ENCODE data around the gene ARID3A. TPM values are rescaled to one million over a fixed set of nuclear protein-coding genes. Genes with fewer than 3 reads are reported as not detected.

Gene ARID3A
- total and polyA plus RNA-seq, 2 of the 4 experiments (the other 2 are of a cell fraction): 16.0 to 23.1 TPM

GRCh38 chr19:899336-900042 lies 26.3 kb upstream of the ARID3A start:
- no peak overlapping the region for H2AFZ ChIP-seq (replicated peaks; ENCODE audit: low read length, poor library complexity)
- H3K4me2 ChIP-seq (ENCODE audit: low read depth, low read length): no peak overlapping the region
- H3K27ac ChIP-seq (ENCODE audit: insufficient read depth, low read length): no peak overlapping the region
- peaks cover 6% of the 10 kb centered on the region for H3K9me1 ChIP-seq (ENCODE audit: insufficient read depth, low read length)
- peaks cover 27% of the 10 kb centered on the region; the same call in 1 of the 2 replicates for H3K36me3 ChIP-seq (ENCODE audit: control insufficient read depth, insufficient read depth, low read length)
- no peak overlapping the region for H3K4me3 ChIP-seq (ENCODE audit: insufficient read depth, low read depth, low read length)
- no peak overlapping the region for H3K18ac ChIP-seq (ENCODE audit: low read depth, low read length)
- DNase-seq (no peak), ATAC-seq (ENCODE audit: low read depth) (no peak)
- no peak overlapping the region for H4K5ac ChIP-seq (ENCODE audit: low read depth, low read length)
- no peak overlapping the region for H2AK9ac ChIP-seq (replicated peaks; ENCODE audit: low read depth, low read length, poor library complexity)
- H3K9me3 ChIP-seq (ENCODE audit: control insufficient read depth, insufficient read depth, low read length): no peaks in the 10 kb centered on the region
- H2BK120ac ChIP-seq (ENCODE audit: low read depth, low read length): no peak overlapping the region
- H3K9ac ChIP-seq (ENCODE audit: low read depth, low read length): no peak overlapping the region
- WGBS, 2 experiments (ENCODE audit: extremely low coverage in 2 of 2, insufficient read length in 1 of 2): 80% methylated on average over 5 of the region's 32 CpGs; no CpG with 5 or more reads in 1 of the 2 experiments
- ChIA-PET CTCF (interaction anchor here (0.5 kb wide), 1 partner anchor 129 kb away, joined by 4 read pairs; no protein-coding TSS in a partner anchor), POLR2A (ENCODE audit: unreplicated experiment) (no interaction called here)
- no peak overlapping the region for H2AK5ac ChIP-seq (ENCODE audit: low read depth, low read length)
- intact Hi-C loops (cut with micrococcal nuclease) (no loop called here), in situ Hi-C loops (cut with MboI; ENCODE audit: low sequenced_read_pairs) (no loop called here), dilution Hi-C loops (cut with HindIII; ENCODE audit: low sequenced_read_pairs, unreplicated experiment) (no loop called here)
- H3K4ac ChIP-seq (ENCODE audit: low read depth, low read length): no peak overlapping the region
- H3K23ac ChIP-seq (ENCODE audit: low read depth, low read length): no peak overlapping the region
- peaks cover 6 to 34% of the 10 kb centered on the region in 2 experiments; a peak in 3 of 4 replicates for H3K79me1 ChIP-seq (ENCODE audit: low read depth in 1 of 2, low read length in 2 of 2)
- no peak overlapping the region for H2BK20ac ChIP-seq (ENCODE audit: low read depth, low read length)
- H4K8ac ChIP-seq (ENCODE audit: low read depth in 2 of 2, low read length in 2 of 2): no peak overlapping the region
- H4K20me1 ChIP-seq (ENCODE audit: insufficient read depth, low read length): peaks cover 44% of the 10 kb centered on the region
- no peak overlapping the region for H3K14ac ChIP-seq (replicated peaks; ENCODE audit: low read depth, low read length)
- no peak overlapping the region for H2BK15ac ChIP-seq (ENCODE audit: low read depth, low read length)
- H3K27me3 ChIP-seq (ENCODE audit: control insufficient read depth, insufficient read depth, low read length): no peaks in the 10 kb centered on the region
- H4K91ac ChIP-seq (ENCODE audit: insufficient read depth, low read depth, low read length): no peak overlapping the region
- TF ChIP-seq RFX5 (IDR thresholded peaks at IDR 0.05; ENCODE audit: low read depth, low read length): no peak
- no peak for TF ChIP-seq CEBPB (IDR thresholded peaks at IDR 0.05; ENCODE audit: low read depth, low read length)
- no peak for TF ChIP-seq MAFK (IDR thresholded peaks at IDR 0.05; ENCODE audit: low read depth, low read length)
- no peak for TF ChIP-seq MAZ (IDR thresholded peaks at IDR 0.05; ENCODE audit: borderline replicate concordance, low read depth, low read length)
- TF ChIP-seq FOS (IDR thresholded peaks at IDR 0.05; ENCODE audit: low read depth, low read length): no peak
- TF ChIP-seq RCOR1 (IDR thresholded peaks at IDR 0.05; ENCODE audit: insufficient replicate concordance, low read length): no peak
- H3K56ac ChIP-seq (ENCODE audit: extremely low read depth, insufficient read depth, low read length): no peak overlapping the region
- BruUV-seq (replicated peaks): no TSS peak
- H2BK5ac ChIP-seq (ENCODE audit: low read depth, low read length, poor library complexity, severe bottlenecking): no peak overlapping the region
- peaks cover 2% of the 10 kb centered on the region; the same call in 1 of the 2 replicates for H3K4me1 ChIP-seq (ENCODE audit: control insufficient read depth, insufficient read depth, low read length)

Data from IMR-90 (cell line).